Activated CD4-positive, CD25-positive, alpha-beta regulatory T cell (primary cell): ENCODE data around the gene STC2.
"Not testable (repeated sequence)": the region's sequence is repeated elsewhere in the genome, so short reads cannot be mapped to it uniquely, and the experiment has no call there.

Experiments
- DNase-seq, 4 experiments: peaks; one replicate each; lab custom pipeline; 2025; lab: John Stamatoyannopoulos, UW

The STC2 gene, protein sequence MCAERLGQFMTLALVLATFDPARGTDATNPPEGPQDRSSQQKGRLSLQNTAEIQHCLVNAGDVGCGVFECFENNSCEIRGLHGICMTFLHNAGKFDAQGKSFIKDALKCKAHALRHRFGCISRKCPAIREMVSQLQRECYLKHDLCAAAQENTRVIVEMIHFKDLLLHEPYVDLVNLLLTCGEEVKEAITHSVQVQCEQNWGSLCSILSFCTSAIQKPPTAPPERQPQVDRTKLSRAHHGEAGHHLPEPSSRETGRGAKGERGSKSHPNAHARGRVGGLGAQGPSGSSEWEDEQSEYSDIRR

DNA sequence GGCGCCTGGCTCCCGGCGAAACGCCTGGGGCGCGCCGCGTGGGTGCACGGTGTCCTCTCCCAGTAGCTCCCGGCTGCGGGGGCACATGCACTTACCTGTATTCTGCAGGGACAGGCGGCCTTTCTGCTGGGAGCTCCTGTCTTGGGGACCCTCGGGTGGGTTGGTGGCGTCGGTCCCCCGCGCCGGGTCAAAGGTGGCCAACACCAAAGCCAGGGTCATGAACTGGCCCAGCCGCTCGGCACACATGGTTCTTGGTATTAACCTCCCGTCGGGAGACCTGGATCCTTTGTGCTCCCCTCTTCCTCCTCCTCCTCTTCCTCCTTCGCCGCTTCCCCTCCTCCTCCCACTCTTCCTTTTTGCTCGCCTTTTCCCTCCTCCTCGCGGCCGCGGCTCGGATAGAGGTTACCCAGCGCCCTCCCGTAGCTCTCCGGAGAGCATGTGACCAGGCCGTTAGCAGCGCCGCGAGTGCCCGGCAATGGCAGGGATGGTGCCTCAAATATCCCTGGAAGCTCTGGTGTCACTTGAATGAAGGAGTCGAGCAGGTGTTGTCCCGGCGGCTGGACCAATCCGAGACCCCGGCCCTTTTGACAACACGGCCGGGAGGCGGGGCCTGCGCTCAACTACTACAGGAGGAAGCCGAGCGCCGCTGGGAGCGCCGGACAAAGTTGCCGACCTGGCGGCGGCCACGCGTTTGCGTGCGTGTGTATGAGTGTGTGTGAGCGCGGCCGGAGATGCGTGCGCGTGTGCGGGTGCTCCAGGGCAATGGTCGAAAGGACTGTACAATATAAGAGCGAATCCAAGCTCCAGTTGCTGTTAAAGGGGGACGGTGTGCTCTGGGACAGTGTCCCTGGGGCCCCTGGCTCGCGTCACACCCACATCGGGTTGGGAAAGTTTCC lies at the start of gene STC2:
STC2 (minus strand) TSS at position 467 of the 896 bp plus-strand sequence; CDS start at position 246, 221 bp downstream.
- DNase-seq = no peak

GRCh38 chr5:173371400-173371799 lies 43.2 kb upstream of the STC2 start:
- no peak for DNase-seq

DNA sequence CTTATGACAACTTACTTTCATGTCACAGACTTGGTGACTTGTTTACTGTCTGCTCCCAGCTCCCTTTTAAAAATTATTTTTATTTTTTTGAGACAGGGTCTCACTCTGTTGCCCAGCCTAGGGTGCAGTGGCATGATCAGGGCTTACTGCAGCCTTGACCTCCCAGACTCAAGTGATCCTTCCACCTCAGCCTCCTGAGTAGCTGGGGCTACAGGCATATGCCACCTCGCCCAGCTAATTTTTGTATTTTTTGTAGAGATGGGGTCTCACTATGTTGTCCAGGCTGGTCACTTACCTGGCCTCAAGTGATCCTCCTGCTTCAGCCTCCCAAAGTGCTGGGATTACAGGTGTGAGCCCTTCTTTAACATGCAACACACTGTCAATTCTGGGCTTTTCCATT lies 35.2 kb upstream of the STC2 start:
- not testable (repeated sequence) for DNase-seq

- no peak for DNase-seq
Measured at GRCh38 chr5:173355561-173355960, 27.3 kb upstream of the STC2 start.

DNA sequence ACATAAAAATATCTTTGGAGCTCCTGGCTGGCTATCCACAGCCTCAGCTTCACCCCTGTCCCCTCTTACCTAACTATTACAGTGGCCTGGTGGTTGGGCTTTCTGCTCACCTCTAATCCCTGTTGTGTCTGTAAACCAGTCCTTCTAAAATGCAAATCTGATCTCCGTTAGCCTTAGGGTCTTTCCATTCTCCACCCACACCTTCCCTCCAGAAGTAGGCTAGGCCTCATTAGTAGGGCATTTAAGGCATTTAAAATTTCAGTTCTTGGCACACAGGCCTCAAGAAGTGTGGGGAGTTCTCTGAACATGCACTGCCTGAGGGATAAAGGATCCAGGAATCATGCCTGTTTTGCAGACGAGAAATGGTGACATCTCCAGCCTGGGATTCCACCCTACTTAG lies 26.4 kb upstream of the STC2 start:
- no peak for DNase-seq

DNA sequence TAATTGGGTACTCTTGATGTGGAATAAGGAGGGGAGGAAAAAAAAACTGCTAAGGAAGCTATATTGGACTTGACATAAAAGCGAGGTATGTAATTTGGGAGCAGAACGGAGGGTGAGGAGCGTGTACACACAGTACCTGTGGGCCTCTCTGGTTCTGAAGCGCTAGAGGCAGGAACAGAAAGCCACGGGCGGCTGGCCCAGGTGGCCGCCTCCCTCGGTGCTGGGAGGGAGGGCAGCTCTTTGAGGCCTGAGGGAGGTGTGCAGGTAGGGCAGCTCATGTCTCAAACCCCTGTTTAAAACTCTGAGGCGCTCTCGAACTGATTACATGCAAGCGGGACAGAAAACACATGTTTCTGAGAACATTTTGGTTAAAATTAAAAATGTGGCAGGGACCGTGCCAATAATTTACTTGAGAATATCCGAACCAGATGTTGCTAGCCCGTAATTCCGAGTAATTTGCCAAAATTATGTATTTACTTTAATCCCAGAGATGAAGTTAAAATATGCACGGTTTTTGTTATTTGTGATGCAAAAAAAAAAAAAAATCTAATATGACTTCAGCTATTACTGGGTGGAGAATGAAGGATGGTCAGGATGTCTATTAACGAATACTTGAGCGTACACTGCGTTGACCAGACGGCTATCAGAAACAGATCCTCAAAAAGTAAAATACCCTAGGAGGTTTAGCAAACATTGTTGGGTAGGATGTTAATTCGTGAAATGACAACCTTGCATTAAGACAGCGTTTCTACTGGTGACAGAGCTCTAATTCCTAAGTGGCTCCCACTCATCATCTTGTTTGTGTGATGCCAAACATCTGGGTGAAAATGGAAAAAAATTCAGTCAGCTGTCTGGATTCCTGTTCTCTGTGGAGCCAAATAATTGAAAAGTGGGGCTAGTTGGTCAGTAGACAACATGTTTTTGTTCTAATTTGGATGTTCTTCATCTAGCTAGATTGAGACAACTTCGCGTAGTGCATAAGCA lies 24.4 kb upstream of the STC2 start:
- DNase-seq = no peak

GRCh38 chr5:173342813-173343755 lies 14.9 kb upstream of the STC2 start:
- DNase-seq = no peak

GRCh38 chr5:173341961-173342430 lies 13.8 kb upstream of the STC2 start:
- no peak for DNase-seq

GRCh38 chr5:173340984-173341383 lies 12.8 kb upstream of the STC2 start:
- DNase-seq = no peak

GRCh38 chr5:173340451-173340850 lies 12.2 kb upstream of the STC2 start:
- DNase-seq = no peak

DNA sequence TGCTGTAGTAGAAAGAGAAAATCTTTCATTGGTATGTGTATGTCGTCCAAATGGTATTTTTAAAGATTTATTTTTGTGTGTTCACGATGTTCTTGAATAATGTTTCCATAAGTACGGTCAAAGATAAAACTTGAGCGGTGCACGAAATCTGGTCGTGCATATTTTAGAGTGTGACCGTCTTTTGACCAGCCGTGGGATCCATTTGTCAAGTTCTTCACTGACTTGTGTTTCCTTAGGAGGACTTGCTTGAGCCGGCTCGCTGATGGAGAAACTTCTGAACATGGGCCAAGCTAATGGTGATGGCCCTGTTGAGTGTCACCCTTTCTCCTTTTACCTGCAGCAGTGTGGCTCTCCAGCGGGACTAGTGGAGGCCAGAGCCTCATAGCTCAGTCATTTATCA lies 11.1 kb upstream of the STC2 start:
- no peak for DNase-seq

DNA sequence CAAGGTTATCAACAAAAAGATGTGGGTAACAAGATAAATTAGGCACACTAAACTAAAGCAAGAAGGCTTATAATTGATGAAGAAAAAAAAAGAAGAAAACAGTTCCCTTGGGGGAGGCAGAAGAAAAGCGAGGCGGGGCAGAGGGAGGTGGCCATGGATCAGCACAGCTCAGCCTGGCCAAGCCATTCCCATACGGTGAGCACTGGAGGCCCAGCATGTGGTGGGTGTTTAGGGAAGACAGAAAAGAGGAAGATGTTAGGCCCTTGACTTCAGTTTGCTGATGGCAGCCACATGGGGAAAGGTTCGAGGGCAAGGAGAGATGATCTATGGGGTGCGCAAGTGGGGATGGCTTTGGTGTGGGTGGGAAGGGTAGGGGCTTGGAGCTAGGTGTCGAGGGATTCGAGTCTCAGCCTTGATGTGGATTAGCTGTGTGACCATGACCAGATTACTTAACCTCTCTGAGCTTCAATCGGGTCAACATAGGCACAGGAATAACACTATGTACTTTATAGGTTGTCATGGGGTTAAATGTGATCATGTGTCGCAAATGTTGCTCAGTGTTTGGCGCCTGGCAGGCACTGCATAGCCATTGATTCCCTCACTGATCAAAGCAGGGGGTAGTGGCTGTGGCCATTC lies 10.3 kb upstream of the STC2 start:
- DNase-seq = no peak

- no peak for DNase-seq
Measured at GRCh38 chr5:173334808-173335207, 6.6 kb upstream of the STC2 start.

DNA sequence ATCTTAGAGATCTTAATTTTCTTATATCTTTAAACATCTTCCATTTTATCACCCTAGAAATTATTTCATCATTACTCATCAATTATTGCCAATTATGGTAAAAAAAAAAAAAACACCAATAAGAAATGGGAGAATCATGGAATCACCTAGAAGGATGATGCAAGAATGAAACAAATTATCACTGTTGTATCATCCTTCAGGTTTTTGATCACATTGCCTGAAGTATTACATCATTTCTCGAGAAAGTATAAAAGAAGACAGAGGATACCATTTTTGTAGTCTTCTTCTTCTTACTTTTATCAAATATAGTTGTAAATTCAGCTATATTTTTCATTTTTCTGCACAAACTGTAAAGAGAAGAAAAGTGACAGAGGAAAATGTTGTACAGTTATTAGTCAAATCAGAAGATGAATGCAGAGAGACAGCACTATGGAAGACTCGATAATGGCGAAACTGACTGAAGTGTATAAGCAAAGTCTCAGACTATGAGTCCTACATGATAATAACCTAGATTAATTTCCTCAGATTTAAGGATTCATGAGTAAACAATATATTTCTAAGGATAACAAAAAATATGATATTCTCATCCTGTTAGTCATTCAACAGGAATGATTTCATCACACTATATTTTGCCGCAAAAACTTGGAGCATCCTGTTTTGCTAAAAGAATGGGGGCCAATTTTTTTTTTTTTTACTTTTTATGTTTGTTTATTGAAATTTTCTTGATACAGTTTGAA lies 5.9 kb upstream of the STC2 start:
- DNase-seq = no peak

- peak; percentile 25 to 47 (median 32) for DNase-seq
Measured at GRCh38 chr5:173331956-173332479, 3.8 kb upstream of the STC2 start.

- no peak for DNase-seq
Measured at GRCh38 chr5:173331287-173331686, 3.1 kb upstream of the STC2 start.

DNA sequence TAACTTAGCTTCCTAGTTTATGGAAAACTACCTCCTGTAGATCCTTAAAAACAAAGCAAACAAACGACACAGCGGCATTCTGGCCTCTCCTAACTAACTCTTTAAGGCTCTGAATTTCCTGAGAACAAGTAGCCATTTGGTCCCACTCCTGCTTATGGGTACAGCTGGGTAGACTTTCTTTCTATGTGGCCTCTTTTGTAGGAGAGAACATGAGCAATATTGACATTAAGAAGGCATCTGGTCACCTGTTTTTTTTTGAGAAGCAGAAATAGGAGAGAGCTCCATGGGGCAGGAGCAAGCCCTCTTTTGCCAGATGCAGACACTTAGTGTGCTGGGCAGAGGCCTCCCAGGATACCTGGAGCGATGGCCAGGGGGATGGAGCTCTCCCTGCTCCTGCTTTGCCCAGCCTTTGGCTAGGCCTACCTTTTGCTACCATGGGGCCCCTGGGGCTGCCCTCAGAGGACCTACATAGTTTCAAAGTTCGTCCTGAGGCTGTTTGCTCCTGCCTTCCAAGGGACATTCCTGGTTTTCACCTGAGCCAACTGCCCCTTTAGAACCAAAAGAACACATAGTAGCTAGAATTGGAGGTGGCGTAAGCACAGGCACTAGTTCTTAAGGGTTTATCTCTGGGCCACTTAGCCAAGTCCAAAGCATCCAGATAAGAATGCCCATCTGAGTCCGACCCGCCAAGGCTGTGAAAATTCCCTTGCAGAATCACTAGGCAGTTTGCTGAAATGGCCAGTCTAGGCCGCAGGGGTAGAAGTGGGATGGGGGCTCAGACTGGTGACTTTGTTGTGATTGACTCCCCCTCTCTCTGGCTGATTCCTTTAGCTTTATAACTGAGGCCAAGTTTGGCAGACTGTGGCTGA lies 2.4 kb upstream of the STC2 start:
- no peak for DNase-seq
